Muscle of back (tissue), 11 donors: Measurements from ENCODE around the gene ACTA1. TPM values are rescaled to one million over a fixed set of nuclear protein-coding genes. Genes with fewer than 3 reads are reported as not detected.
"Not testable (repeated sequence)": the region's sequence is repeated elsewhere in the genome, so short reads cannot be mapped to it uniquely, and the experiment has no call there.

Source experiments
- DNase-seq, 3 donors: peaks; one replicate each; pipeline versions ENCODE4 v3.0.0 to v3.0.0-alpha.2; 2013
- polyA plus RNA-seq, 10 donors: library from polyadenylated mRNA; unstranded; fragments of 120-200 nt; gene quantifications; one replicate each; pipeline ENCODE4 v1.2.1, GENCODE V29; 2013; ENCODE audit not compliant: insufficient read length in 10 of 10

ACTA1 gene
- polyA plus RNA-seq, 10 donors, result 4,191 to 13,843 (median 11,774) TPM

DNA sequence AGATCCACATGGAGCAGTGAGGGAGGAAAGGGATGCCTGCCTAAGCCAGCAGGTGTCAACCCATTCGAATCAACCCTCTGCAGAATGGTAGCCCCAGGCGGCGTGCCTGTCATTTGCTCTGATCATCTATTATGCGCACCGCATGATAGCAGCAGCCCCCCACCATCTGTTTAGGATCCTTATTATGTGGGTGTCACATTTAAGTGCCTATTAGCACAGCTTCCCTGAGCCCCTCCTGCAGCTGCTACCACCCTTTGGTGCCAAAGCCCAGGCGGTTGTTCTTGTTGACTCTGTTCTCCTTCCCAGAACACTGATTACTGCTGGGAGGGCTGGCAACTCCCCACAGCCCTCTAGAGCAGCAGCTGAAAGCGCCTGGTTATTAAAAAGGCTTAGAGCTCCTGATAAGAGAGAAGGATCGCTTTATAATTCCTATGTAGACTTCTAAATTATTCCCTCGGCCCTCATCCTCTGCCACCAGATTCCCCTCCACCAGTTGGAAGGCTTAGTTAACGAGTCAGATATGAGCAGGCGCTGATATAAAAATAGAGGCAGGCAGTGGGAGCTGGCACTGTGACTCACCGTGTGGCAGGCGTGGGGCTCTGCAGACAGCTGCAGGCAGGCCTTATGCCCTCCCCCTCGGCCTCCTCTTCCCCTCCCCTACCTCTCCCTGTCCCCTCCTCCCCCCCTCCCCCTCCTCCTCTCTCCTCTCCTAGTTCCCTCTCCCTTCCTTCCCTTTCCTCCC is 23.0 kb downstream of the ACTA1 start:
- DNase-seq, result peak; percentile 63 to 74 (median 65)

DNA sequence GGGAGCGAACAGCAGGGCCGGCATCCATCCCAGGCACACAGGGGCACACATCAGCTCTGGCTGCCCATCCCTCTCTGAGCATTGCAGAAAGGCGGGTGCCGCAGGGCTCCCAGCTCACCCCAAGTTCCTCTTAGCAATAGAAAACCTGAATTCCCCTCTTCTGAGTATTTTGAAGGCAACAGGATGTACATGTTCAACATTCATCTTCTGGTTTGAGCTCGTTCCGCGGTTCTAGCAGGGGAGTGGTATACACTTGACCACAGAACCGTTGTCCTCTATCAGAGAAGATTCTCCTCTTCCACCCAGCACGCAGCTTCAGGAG is 23.6 kb downstream of the ACTA1 start:
- no peak for DNase-seq

DNA sequence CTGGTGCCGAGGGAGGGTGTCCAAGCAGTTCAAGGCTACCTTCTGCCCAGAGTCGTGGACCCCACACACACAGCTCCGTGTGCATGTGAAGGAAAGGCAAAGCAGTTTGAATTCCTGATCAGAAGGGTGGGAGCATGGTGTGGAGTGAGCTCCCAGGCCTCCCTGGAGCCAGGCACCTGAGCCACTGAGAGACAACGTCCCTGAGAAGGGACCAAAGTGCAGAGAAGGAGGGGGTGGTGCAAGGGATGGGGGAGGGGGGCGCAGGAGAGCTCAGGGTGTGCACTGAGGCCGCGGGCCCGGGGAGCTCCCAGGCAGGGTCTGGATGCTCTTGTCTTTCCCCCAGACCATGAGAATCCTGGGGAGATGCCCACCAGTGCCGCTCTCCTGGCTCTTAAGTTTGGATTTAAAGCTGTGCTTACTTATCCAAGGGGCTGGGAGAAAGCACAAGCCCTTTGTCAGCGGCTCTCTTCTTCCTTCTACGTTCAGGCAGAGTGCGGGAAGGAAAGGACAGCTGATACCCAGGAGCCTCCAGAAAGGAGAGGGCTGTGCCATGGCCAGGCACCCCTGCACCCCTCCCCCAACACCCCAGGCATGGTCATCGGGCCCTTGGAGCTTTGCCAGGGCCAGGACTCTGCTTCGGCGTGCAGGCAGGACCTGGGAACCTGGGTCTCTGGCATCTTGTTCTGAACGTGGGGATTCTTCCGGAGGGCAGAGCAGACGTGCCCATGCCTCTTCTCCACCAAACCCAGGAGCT is 24.1 kb downstream of the ACTA1 start:
- DNase-seq, result peak in 1 of 3 donors; percentile 32

DNA sequence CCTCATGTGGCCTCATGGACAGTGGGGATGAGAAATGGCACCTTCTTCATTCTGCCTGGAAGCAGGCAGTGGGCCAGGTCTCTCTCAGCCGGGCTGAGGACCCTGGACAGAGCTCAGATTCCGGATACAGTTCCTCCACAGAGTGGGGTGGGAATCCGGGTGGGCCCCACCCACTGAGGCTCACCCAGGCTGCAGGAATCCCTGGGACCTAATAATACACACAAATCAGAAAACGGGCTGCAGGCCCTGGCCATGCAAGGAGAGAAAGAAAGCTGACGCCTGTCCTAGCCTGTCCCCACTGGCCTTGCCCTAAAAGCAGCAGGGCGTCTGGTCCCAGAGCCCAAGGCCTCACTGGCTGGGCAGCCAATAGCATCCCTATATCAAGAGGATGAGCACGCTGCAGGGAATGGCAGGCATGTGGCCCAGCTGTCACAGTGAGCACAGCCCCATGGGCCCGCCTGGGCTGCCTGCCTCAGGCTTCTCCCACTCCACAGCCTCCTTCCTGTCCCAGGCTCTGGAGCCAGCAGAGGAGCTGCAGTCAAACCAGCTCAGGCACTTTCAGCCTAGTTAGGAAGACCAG is 25.3 kb downstream of the ACTA1 start:
- peak; percentile 64 to 71 (median 70) for DNase-seq

DNA sequence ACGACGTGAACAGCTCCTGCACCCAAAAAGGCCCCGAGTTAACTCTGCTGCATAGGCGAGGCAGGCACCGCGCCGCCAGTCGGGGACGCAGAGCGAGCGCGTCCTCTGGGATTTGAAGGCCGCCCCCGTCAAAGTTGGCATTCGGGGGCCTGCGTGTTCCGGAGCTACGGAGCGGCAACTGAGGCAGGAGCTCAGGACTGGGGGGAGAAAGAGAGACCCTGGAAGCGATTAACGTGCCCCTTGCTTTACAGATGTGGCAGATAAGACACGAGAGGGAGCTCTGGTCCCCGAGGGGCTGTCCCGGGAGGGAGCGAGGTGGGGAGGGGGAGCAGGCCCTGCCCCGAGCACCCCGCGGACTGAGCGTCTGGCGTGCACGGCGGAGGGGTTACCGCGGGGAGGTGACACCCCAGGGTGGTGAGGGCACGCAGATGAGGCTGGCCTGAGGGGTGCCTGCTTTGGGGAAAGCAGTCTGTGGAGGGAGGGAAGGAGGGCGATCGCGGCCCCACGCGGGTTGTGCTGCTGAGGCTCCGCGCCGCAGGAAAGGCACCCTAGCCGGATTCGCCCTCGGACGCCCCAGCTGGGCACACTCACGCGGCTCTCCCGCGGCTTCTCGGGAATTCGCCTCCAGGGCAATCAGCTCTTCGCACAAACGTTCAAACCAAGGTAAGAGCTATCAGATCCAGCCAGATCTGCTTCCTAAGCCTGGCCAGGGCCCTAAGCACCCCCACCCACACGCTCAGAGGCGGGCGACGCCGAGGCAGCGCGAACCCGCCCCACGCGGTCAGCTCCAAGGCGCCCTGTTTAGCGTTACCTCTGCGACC is 26.5 kb downstream of the ACTA1 start:
- DNase-seq, result peak in 1 of 3 donors; percentile 9

DNA sequence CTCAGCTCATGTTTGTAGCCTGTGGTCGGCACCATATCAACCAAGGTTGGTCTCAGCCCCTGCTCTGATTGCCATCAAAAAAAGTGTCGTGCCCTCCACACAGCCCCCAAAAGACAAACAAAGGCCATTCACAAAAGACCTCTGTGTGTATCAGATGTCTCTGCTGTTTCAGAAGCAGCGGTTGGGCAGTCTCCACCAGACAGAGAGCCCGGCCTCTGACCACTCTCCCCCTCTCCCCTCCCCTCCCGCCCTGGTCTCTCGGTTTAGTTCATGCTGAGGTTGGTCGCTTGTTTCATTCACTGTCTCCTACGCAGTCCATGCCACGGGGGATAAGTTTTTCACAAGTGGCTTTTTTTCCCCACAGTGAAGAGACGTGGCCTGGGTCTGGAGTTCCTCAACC is 27.1 kb downstream of the ACTA1 start:
- DNase-seq, result peak in 1 of 3 donors; percentile 35

DNA sequence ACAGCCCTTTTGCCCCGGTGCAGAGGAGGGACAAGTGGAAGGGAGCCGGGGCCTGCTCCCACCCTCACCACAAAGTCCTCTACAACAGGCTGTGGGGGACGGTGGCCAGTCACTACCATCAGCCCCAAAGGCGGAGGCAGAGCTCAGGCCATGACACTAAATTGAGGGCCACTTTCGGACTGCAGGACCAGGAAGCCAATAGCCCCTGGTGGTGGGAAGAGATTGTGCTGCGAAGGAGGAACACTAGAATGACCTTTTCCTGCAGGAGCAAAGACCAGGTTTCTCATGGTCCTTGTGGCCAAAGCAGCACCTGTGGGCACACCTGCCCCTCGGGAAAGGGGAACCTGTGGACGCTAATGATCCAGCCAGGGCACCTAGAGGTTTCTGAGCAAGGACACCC is 30.3 kb downstream of the ACTA1 start:
- DNase-seq, result no peak

DNA sequence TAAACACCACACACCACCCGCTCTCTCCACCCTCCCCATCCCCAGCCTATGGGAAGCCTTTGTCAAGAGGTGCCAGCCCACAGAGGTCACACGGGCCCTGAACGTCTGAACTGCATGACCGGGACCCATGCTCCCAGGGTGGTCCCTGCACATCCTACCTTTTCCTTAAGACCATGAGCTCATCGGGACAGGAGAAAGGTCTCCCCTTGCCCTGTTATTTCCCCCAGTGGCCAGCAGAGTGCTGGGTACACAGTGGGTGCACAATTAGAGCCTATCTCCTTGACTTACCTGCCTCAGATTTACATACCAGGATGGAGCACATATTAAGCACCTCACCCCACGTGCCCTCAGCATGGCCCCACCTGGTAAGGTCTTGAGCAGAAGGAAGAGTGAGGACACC is 30.9 kb downstream of the ACTA1 start:
- no peak for DNase-seq

DNA sequence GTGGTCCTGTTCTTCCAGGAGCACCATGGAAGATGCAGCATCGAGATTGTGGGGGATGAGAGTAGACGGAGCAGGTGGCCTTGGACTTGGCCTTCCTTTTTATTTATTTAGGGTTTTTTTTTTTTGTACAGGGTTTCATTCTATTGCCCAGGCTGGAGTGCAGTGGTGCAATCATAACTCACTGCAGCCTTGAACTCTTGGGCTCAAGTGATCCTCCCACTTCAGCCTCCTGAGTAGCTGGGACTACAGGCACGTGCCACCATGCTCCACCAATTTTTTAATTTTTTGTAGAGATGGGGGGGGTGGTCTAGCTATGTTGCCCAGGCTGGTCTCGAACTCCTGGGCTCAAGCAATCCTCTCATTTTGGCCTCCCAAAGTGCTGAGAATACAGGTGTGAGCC is 31.6 kb downstream of the ACTA1 start:
- DNase-seq, result not testable (repeated sequence)

DNA sequence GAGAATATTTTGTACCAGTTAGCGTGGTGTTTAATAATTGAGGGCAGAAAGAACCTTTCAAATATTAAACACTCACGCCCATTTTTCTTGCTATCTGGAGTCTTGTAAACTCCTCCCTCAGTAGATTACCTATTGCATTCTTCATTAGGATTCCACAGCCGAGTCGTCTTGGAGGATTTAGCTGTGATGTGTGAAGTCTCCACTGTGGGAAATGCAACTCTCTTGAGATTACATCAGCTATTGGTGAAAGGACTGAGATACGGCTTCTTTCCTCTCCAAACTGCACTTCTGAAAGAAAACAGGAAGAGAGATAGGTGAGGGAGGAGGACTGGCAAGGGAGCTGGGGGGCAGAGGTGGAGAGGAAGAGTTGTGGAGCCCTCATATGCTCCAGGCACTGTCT is 36.1 kb downstream of the ACTA1 start:
- DNase-seq, result no peak

DNA sequence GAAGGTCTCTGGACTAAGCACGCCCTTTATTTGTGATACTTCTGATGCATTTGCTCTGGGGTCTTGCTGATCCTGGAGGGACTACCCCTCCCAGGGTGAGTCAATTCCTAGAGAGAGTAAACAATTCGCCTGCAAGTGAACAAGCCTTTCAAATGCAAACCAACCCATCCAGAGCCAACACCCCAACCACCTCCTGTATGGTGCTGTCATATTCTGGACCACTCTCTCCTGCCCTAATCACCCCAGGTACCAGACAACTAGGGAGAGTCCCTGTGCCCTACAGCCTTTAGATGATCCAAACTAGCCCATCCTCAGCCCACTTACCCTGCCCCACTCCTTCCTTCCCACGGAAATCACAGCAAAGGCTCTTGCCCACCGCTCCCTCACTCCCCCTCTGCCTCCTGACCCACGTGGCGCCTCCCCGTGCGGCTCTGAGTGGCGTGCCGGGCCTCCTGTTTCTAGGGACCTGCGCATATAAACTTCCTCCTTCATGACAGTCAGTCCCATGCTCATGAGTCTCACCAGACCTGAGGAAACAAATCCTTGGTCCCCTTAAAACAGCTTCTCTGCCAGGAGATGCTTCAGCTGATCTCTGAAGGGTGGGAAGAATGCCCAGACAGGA is 37.2 kb downstream of the ACTA1 start:
- DNase-seq, result no peak

DNA sequence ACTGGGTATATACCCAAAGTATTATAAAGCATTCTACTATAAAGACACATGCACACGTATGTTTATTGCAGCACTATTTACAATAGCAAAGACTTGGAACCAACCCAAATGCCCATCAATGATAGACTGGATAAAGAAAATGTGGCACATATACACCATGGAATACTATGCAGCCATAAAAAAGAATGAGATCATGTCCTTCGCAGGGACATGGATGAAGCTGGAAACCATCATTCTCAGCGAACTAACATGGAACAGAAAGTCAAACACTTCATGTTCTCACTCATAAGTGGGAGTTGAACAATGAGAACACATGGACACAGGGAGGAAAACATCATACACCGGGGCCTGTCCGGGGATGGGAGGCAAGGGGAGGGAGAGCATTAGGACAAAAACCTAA is 39.4 kb downstream of the ACTA1 start:
- DNase-seq, result not testable (repeated sequence)

DNA sequence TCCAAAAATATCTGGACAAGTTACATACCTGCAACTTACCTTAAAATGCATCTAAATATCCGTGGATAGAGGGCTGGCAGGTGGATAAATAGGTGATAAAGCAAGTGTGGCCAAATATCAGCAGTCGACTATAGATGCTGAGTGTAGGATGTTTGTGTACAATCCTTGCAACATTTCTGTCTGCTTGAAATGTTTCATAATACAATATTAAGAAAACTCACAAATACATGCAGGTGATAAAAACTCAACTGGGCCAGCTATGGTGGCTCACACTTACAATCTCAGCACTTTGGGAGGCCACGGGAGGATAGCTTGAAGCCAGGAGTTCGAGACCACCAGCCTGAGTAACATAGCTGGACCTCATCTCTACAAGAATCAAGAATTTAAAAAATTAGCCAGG is 41.0 kb downstream of the ACTA1 start:
- DNase-seq, result no peak

DNA sequence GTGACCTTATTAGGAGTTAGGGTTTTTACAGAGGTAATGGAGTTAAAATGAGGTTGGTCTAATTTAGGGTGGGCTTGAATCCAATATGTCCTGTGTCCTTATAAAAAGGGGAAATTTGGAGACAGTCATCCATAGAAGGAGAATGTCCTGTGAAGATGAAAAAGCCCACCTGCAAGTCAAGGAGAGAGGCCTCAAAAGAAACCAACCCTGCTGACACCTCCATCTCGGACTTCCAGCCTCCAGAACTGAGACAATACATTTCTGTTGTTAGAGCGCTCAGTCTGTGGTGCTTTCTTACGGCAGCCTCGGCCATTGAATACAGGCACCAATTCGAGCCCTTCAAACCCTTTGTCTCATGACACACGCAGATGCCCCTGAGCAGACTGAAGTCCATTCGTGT is 43.8 kb downstream of the ACTA1 start:
- no peak for DNase-seq

DNA sequence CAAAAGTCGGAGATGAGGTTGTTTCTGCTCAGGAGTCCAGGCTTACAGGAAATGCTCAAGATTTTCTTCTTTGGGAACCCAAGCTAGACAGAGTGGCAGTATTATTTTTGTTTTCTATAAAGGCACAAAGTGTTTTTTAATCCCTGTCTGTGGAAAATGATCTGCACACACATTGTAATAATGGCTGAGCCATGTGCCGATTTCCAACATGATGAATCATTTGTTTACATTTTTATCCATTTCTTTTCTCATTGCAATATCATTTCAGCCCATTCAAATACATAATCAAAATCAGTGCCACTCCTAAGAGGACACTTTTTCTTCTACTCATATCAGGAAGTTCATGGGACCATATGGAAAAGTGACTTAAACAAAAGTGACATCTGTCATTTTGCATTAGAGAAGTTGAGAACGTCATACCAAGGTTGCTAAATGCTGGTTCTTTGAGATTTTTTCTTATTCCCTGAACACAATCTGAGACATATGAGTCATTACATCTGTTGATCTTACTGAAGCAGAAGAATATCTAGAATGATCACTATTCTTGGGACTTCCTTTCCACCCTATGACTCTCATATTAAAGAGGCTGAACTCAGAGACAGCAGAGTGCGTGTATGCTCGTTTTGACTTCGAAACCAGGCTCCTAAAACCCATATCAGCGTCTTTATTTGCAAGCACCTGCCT is 44.9 kb downstream of the ACTA1 start:
- DNase-seq, result no peak

DNA sequence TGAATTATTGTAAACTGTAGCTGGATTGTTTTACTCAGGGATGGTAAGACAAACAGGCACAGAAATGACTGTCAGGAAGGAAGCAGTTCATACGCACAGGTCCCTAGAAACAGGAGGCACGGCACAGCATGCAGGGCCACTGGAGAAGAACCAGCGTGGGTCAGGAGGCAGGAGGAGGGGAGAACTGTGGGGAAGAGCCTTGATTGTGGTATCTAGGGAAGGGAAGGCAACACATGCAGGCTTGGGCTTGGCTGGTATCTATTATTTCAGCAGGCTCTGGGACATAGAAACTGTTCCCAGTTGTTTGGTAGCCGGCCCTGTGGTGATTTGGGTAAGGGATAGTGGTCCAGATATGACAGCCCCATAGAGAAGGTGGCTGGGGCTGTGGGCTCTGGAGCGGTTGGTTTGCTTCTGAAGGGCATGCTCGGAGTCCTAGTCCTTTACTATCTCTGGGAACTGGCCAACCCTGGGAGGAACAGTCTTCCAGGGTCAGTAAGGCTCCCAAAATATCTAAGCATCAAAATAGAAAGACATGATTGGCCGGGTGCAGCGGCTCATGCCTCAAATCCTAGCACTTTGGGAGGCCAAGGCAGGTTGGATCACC is 47.9 kb downstream of the ACTA1 start:
- DNase-seq, result no peak

DNA sequence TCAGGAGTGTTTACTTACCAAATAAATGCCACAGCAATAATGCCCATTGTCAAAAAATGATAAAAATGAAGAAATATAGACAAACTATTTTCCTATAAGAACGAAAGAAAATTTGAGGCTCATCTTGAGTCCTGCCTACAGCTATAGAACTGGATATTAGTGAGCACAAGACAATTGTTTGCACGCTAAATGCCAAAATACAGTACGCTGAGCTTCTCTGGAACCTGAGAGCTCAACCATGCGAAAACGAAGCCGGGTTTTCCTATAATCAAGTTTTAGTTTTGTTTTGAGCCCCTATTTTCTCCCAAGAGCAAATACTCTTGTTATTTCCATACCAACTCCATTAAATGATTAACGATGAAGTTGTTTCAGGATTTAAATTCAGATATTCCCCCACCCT is 49.1 kb downstream of the ACTA1 start:
- no peak for DNase-seq

DNA sequence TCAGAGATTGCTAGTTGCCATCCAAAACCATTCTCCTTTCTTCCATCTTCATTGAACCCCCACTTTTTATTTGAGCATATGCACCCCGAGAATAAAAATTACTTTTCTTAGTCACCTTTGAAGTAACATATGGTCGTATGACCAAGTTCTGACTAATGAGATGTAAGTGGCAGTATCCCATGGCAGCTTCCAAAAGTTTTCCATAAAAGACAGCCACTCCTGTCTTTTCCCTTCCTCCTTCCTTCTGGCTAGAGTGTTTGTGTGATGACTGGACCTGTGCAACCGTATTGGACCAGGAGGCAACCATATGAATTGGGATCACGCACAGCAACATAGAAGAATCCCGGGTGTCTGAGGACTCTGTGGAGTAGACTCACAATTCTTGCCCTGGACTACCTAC is 49.9 kb downstream of the ACTA1 start:
- DNase-seq, result no peak

DNA sequence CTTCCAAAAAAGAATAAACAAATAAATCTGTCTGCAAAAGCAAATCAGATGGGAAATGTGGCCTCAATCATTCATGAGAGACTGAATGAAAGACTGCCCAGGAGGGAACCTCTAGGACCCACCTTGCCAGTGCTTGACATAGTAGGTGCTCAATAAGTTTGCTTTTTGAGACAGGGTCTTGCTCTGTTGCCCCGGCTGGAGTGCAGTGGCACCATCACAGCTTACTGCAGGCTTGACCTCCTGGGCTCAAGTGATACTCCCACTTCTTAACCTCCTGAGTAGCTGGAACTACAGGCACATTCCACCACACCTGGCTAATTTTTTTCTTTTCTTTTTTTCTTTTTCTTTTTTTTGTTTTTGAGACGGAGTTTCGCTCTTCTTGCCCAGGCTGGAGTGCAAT is 50.7 kb downstream of the ACTA1 start:
- no peak for DNase-seq
